ENCODE data around the gene SEMA4B. TPM values are rescaled to one million over a fixed set of nuclear protein-coding genes. Genes with fewer than 3 reads are reported as not detected.

SEMA4B gene
- total RNA-seq, 4 donors from 2014 or later, result 63.2 to 147 (median 91.3) TPM

GRCh38 chr15:90232196-90232595 lies 31.1 kb downstream of the SEMA4B start:
- TF ChIP-seq CTCF (IDR thresholded peaks at IDR 0.05), result no peak
- TF ChIP-seq POLR2A (IDR thresholded peaks at IDR 0.05), result no peak
- Histone ChIP-seq H3K27ac (peak overlapping the region; percentile 93 to 99 (median 94)), H3K27me3 (no peaks in the 10 kb centered on the region), H3K4me1 (peaks cover 5 to 54% (median 20%) of the 10 kb centered on the region in 4 donors), H3K36me3 (peaks cover 0 to 50% (median 0%) of the 10 kb centered on the region in 3 donors), H3K9me3 (no peaks in the 10 kb centered on the region), H3K4me3 (peak overlapping the region; percentile 66 to 91 (median 72))
- DNase-seq, result peak in 2 of 3 donors; percentile 63 to 65

- H3K4me3 ChIP-seq, result peak overlapping the region; percentile 66 to 91 (median 72)
- no peaks in the 10 kb centered on the region for H3K9me3 ChIP-seq
- peaks cover 5 to 54% (median 20%) of the 10 kb centered on the region in 4 donors for H3K4me1 ChIP-seq
- peaks cover 0 to 50% (median 0%) of the 10 kb centered on the region in 3 donors for H3K36me3 ChIP-seq
- TF ChIP-seq POLR2A (IDR thresholded peaks at IDR 0.05) (peak; percentile 28 to 52), CTCF (IDR thresholded peaks at IDR 0.05) (peak in 3 of 6 experiments; percentile 15 to 81 (median 79))
- peak overlapping the region; percentile 93 to 99 (median 94) for H3K27ac ChIP-seq
- no peak for DNase-seq
- H3K27me3 ChIP-seq, result no peaks in the 10 kb centered on the region
Measured at GRCh38 chr15:90232941-90233386, 31.8 kb downstream of the SEMA4B start.

GRCh38 chr15:90233387-90234095 lies 32.4 kb downstream of the SEMA4B start, which contains the start of gene CIB1:
CIB1 (minus strand) TSS chr15:90233941; CDS start chr15:90233885, 56 bp downstream.
- peaks cover 0 to 50% (median 0%) of the 10 kb centered on the region in 3 donors for H3K36me3 ChIP-seq
- peaks cover 5 to 50% (median 20%) of the 10 kb centered on the region in 4 donors for H3K4me1 ChIP-seq
- H3K4me3 ChIP-seq, result peak within 1 kb of the TSS; percentile 66 to 91 (median 72)
- peak; percentile 95 to 99 (median 98) for DNase-seq
- peak; percentile 44 to 45 for TF ChIP-seq POLR2A (IDR thresholded peaks at IDR 0.05)
- peak in 1 of 6 experiments; percentile 84 for TF ChIP-seq CTCF (IDR thresholded peaks at IDR 0.05)
- H3K27ac ChIP-seq, result peak within 1 kb of the TSS; percentile 93 to 99 (median 94)
- no peaks in the 10 kb centered on the region for H3K27me3 ChIP-seq
- no peaks in the 10 kb centered on the region for H3K9me3 ChIP-seq

- H3K4me1 ChIP-seq, result peaks cover 5 to 42% (median 20%) of the 10 kb centered on the region in 4 donors
- H3K4me3 ChIP-seq, result peak within 1 kb of the TSS; percentile 66 to 91 (median 72)
- TF ChIP-seq POLR2A (IDR thresholded peaks at IDR 0.05) (peak; percentile 71 to 74), CTCF (IDR thresholded peaks at IDR 0.05) (no peak)
- DNase-seq, result peak in 1 of 3 donors; percentile 93
- H3K36me3 ChIP-seq, result peaks cover 0 to 47% (median 0%) of the 10 kb centered on the region in 3 donors
- no peaks in the 10 kb centered on the region for H3K27me3 ChIP-seq
- no peaks in the 10 kb centered on the region for H3K9me3 ChIP-seq
- peak within 1 kb of the TSS; percentile 93 to 99 (median 94) for H3K27ac ChIP-seq
Measured at GRCh38 chr15:90234096-90234988, 33.2 kb downstream of the SEMA4B start, which contains the start of gene GDPGP1. GDPGP1 (plus strand) TSS chr15:90234209; CDS start chr15:90240909, 6,700 bp downstream.

- H3K9me3 ChIP-seq, result no peaks in the 10 kb centered on the region
- H3K4me1 ChIP-seq, result peaks cover 0 to 6% (median 2%) of the 10 kb centered on the region in 4 donors
- no peak overlapping the region for H3K4me3 ChIP-seq
- H3K27me3 ChIP-seq, result no peaks in the 10 kb centered on the region
- no peak overlapping the region for H3K27ac ChIP-seq
- H3K36me3 ChIP-seq, result peaks cover 0 to 45% (median 0%) of the 10 kb centered on the region in 3 donors
- no peak for DNase-seq
- TF ChIP-seq POLR2A (IDR thresholded peaks at IDR 0.05), result no peak
- no peak for TF ChIP-seq CTCF (IDR thresholded peaks at IDR 0.05)
Measured at GRCh38 chr15:90239371-90239770, 38.2 kb downstream of the SEMA4B start.

Measured in Peyer's patch (tissue), 4 donors.